Putamen (tissue), 1 donor: Measurements from ENCODE around the gene MED13L.

Experiments
- DNase-seq: peaks from one replicate; pipeline ENCODE4 v3.0.0-alpha.2; 2016; ENCODE audit warnings: low spot score

Gene MED13L

DNA sequence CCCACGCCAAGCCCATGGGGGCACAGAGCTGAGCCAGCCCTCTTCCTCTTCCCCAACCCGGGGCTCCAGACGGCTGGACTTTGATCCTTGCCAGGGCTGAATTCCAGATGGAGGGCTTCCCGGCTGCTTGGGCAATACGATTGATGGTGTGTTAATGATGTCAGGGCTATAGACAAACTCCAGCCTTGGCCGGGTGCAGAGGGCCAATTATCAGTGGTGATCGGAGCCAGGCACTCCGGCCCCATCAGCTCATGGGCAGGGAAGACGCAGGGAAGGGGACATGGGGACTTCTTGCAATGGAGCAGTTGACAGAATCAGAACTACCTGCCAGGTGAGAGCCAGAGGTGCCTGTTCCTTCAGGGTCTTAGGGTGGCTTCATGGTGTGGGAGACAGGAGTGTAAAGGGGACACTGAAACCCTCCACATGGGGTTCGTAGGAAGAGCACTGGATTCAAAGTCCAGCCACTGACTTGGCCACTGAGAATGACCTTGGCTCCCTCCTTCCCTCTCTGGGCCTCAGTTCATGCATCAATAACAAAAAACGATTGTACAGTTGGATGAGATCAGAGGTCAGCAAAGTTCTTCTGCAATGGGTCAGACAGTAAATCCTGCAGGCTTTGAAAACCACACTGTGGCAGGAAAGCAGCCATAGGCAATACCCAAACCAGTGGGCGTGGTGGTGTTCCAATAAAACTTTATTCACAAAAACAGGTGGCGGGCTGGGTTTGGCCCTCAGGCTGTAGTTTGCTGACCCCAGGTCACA is 333.7 kb downstream of the MED13L start:
- DNase-seq, result peak; percentile 56

DNA sequence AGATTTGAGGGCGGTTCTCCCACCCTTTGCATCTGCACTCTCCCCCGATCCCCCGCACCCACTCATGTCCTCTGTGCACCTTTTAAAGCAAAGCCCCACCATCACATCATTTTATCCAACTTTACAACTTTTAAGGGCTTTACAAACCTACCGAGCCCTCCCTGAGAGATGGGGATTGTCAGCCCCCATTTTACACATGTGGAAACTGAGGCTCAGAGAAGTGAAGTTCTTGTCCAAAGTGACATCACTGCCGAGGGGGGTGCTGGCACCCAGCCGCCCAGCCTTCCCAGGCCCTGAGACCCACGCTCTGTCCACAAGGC is 334.2 kb downstream of the MED13L start:
- no peak for DNase-seq

DNA sequence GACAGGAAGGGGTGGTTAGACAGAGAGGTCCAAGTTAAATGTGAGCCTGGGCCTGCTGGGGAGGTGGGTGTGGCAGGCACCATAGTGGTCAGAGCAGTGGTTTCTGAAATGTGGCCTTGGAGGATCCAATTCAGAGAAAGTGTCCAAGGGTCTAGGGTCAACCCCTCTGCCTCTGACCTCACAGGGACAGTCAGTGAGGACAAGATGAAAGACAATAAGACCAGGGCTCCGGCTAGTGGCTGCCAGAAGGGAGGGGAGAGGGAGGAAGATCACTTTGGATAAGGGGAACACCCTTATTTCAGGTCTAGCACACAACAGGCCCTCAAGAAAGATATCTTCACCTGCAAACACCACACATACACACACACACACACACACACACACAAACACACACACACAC is 335.1 kb downstream of the MED13L start:
- no peak for DNase-seq

DNA sequence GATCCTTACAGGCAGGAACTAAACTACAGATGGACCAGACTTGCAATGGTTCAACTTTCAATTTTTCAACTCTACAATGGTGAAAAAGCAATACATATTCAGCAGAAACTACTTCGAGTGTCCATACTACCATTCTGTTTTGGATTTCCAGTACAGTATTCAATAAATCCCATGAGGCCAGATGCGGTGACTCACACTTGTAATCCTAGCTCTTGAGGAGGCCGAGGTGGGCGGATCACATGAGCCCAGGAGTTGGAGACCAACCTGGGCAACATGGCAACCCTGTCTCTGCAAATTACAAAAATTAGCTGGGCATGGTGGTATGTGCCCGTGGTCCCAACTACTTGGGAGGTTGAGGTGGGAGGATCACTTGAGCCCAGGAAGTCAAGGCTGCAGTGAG is 336.1 kb downstream of the MED13L start:
- no peak for DNase-seq

DNA sequence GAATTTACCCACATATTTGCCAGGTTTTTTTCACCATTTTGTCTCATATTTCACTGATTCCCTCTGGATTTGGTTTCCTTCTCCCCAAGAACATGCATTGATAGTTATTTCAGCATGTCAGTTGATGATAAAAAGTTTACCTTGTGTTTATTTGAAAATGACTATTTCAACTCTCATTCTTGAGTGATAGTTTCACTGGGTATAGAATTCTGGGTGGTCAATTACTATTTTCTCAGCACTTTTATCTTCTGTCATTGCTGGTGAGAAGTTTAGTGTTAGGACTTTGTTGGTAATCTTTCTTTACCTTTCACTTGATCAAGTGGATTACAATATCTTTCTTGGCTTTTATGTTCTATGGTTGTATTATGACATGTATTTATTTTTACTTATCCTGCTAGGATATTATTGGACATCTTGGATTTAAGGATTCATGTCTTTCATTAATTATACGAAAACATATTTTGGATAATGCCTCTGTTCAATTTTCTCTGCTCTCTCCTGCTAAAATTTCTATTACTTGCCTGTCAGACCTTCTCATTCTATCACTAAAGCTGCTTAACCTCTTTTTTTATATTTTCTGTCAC is 338.6 kb downstream of the MED13L start:
- no peak for DNase-seq

DNA sequence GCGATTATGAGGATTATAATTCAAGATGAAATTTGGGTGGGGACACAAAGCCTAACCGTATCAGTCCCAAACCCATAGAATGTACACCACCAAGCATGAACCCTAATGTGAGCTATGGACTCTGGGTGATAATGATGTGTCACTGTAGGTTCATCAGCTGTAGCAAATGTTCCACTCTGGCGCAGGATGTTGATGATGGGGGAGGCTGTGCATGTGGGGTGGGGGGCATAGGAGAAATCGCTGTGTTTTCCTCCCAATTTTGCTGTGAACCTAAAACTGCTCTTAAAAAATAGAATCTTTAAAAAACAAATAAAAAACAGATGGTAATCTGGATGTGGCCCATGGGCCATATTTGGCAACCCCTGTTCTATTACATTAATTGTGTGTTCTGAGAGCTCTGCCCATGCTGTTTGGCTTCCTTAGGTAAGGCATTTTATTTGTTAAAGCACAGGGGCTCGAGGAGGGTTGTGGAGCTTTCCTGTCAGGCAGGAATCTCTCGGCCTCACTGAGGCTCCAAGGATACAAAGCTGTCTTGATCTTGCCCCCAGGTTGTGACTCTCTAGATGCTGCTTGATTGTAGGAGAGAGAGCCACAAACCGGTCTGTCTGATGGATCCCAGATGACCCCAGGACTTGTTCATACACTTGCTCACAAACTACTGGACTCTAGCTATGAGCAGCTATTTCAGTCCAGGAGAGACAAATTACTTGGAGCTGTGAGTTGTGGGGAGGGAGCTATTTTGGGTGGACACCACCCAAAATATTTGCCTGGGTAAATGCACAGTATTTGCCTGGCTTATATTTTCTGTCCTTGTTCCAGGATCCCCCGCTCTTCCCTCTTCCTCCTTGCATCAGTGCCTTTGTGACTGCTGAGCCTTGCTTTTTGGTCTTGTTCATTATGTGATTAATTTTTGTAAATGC is 340.2 kb downstream of the MED13L start:
- no peak for DNase-seq

DNA sequence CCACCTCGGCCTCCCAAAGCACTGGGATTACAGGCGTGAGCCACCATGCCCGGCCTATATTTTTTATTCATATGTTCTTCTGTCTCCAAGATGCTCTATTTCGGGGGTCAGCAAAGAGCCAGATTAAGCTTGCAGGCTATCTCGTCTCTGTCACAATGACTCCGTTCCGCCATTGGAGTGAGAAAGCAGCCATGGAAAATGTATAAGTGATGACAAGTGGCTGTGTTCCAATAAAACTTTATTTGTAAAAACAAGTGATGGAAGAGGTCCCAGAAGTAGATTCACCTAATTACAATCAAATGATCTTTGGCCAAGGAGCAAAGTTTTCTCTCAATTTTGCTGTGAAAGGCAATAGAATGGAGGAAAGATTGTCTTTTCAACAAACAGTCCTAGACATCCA is 342.6 kb downstream of the MED13L start:
- no peak for DNase-seq

DNA sequence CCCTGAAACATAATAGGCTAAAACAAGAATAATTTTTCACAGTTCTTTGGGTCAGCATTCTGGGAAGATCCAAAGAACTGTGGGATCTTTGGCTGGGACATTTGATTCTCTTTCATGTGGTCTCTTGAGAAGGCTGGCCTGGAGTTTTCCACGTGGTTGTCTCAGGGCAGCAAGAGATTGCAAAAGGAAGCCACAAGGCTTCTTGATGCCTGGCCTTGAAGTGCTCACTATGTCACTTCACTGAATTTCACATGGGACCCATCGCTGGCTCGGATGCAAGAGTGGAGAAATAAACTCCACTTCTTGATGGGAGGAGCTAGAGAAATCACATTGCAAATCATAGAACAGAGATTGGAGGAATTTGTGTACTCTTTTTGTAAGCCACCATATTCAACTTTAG is 343.4 kb downstream of the MED13L start:
- DNase-seq, result no peak

DNA sequence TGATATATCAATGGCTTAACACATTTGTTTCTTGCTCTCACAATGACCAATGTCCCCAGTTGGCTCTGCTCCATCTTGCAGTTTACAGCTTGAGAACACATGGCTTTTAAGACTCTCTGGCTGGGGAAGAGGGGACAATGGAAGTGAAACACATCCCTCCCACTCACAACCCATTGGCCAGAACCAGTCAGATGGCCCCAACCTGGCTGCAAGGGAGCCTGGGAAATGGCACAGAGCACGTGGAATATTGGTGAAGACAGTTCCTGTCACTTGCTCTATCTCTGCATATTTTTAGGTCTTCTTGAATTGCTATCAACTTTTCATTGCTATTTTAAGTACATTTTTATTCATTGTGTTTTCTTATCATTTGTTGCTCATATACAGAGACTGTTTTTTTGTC is 345.4 kb downstream of the MED13L start:
- no peak for DNase-seq

DNA sequence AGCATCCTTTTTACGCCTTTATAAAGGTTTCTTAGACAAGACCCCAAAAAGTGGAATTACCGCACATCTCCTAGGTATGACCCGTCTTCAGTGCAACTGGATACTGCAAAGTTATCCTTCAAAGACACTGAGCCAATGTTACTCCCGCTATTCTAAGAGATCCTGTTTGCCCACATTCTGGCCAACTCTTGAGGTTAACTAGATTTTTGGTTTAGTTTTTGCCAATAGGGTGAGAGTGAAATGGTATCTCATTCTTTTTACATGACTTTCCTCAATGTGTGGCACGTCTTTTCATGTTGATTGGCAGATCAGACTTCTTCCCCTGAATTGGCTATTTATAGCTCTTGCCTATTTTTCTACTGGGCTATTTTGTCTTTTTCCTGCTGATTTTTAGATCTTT is 347.2 kb downstream of the MED13L start:
- DNase-seq, result no peak

DNA sequence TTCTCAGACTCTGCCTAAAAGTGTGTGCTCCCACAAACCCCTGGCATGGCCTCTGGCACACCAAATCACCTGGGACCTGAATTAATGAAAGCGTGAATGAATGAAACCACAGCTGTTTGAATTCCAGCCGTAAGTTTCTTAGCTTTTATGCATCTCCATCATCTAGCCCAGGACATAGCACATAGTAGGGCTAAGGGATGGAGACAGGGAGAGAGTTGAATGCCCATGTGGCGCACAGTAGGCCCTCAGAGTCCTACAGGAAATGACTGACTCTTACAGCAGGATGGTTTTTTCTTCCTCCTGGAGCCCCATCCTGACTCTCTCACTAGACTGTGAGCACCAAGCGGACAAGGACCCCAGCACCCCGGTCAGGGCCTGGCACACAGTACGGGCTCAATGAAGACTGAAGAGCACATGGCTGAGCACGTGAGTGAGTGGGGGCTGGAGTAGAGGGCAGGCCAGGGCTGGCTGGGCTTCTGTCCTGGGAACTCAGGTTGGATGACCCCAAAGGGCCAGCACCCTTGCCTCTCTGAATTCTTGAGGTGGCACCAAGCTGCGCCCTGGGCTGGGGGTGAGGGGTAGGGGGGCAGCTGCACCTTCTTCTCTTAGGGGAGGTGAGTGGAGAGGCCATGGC is 351.3 kb downstream of the MED13L start:
- DNase-seq, result no peak

DNA sequence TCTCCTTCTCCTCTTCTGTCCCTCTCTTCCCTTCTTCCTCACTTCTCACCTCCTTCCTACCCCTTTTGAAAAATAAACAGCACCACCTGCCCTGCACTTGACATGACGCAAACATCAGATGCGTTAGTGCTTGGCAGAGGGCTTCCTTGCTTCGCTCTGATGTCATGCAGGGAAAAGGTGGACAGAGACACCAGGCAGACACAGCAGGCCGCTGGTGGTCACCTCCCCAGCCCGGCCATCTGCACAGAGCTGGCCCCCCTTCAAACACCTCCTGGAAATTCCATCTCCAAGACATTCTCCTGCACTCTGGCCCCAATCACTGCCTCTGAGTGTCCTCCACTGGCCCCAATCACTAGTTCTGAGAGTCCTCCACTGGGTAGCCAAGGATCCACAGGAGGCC is 353.6 kb downstream of the MED13L start:
- DNase-seq, result no peak

DNA sequence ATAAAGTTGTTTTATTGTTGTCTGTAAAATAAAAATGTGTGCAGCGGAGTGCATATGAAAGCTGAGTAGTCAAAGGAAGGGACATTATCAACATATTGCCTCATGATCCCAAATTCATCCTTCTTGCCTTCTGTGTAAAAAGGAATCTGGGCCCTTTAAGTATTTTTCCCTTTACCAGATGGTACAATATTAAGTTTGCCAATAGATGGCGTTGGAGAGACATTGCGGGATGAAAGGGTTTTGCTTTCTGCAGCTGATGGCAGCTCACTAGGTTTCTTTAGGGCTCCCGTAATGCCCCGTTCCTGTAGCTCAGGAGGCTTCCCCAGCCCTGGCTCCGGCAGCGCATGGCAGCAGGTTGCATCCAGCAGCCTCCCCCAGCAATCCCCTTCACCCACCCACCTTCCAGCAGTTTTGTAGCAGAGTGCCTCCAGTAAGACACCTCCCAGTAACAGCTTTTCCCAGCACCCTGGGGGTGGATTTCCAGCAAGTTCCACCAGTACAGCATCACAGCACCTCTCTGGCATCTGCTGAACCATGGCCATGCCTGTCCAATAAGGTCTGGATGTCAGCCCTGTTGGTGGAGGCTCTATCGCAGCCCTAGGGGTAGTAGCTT is 354.4 kb downstream of the MED13L start:
- DNase-seq, result no peak

DNA sequence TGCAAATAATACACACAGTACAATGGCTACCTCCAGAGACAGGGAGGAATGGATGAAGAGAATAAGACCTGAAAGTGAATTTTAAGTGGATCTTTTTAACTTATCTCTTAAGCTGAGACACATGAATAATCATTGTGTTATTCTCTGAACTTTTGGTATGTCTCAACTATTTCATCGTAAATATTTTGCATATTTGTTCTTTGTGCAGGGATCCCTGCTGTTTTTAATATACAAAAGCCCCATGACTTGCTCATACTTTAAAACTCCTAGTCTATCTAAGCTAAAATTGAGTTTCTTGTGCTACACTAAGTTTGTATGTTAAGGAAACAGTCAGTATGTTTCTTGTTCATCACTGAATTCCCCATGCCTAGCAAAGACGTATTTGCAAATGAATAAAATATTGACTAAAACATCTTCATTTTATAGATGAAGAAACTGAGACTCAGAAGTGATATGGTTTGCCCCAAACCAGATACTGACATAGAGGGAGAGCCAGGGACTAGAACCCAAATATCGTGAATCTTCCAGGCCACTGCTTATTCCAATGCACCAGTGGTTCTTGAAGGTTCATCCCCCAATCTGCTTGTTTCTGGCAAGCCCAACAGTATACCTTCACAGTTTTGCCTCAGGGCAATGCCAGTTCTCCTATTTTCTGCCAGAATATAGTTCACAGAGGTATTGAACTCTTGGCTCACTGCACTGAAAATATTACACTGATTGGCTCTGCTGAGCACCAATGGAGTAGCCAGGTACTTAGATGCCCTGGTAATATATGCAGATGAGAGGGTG is 356.9 kb downstream of the MED13L start:
- no peak for DNase-seq

DNA sequence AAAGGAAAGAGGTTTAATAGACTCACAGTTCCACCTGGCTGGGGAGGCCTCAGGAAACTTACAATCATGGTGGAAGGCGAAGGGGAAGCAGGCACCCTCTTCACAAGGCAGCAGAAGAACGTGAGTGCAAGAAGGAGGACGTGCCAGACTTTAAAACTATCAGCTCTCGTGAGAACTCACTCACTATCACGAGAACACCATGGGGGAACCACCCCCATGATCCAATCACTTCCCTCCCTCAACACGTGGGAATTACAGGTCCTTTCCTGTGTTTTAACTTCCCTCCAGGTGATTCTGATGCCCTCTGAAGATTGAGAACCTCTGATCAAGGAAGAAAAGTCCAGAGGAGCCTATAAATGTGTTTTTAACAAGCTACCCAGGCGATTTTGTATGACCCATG is 358.7 kb downstream of the MED13L start:
- DNase-seq, result no peak

DNA sequence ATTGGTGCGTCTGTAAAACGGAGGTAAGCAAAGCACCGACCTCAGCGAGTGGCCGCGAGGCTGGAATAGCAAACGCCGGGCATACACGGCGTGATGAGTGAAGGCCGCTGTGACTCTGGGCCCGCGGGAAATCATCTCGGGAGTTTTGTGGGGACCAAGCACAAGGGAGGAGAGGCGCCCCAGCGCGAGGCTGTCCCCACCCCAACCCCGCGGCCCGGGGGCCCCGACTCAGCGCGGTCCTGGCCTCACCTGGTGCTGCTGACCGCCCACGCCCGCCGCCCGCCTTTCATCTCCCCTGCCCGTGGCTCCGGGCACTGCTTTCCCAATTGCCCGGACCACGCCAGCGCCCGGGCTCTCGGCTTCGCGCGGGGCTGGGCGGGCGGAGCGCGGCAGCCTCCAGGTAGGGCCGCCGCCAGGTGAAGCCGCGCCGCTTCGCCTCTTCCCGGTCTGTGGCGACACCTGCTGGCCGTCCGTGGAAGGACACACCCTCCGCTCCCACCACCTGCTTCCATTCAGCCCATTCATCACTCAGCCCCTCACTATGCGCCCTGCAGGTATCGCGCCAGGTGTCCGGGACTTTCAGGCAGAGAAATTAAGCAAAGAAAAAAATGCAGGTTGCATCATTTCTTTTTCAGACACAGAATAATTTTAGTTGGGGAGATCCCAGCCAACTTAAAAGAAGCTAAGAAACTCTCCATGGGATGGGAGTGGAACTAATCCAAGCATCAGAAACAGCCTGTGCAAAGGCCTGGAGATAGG is 360.4 kb downstream of the MED13L start:
- DNase-seq, result peak; percentile 2

DNA sequence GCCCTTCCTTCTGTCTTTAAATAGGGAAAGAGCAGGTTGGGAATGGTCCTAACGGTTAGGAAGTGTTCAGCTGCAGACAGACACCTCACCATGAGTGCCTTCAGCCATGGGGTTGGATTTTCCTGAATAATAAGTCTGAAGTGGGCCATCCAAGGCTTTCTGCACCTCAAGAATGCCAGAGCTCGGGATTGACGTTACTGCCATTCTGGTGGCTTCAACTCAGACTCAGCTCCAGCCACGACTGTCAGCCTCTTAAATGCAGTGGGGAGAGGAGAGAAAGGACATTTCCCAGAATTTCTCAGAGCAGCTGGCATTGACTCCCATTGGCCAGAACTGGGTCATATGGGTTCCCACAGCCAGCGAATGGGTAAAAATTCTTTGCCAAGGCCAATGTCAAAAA is 363.4 kb downstream of the MED13L start:
- DNase-seq, result no peak

DNA sequence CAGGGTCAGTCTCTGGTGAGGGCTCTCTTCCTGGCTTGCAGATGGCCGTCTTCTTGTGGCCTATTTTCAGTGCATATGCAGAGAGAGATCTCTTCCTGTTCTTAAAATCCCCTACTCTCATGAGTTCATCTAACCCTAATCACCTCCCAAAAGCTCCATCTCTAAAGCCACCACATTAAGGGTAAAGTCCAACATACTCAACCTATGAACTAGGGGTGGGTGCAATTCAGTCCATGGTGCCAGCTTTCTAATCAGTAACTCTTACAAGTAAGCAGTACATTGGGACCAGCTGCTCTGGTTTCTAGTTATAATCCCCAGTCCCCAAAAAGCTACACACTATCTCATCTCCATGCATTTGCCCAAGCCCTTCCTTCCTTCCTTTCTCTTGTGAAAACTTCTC is 365.1 kb downstream of the MED13L start:
- no peak for DNase-seq

DNA sequence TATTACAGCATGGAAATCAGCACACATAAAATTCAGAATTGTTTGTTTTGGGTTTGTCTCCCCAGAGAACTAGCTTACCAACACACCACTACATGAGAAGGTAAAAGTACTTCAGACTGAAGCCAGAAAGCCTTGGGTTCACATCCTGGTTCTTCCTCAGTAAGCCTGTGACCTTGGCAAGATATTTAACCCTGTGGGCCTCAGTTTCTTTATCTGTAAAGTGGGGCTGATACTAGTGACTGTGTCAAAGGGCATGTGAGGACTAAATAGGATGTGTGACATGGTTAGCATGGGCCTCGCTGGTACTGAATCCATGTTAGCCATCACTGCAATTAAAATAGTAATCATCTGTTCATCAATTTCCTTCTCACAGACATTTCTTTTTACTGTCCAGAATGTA is 366.1 kb downstream of the MED13L start:
- DNase-seq, result no peak

DNA sequence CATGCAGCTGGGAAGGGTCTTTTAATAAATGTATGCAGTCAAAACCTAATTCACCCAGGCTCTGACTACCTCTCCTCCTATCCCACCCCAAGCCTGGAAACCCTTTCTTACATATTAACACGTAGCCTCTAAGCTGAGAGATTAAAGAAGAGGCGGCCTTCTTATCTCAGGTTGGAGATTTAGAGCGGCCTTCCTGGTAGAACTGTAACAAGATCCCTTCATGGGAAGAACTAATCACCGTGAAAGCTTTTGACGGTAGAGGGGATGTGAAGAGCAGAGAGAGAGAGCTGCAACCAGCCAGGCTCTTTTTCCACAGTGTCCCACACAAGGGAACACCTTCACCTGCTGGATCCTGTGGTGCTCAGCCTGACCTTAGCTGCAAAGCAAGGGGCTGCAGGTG is 367.4 kb downstream of the MED13L start:
- DNase-seq, result no peak
